HEK293T (cell line): ENCODE results near the gene THRB.

Experiments used
- BHLHE40 ChIP-seq: fragments of 450-650 bp; IDR thresholded peaks from 2 replicates; pipeline ENCODE4 v1.6.1; 2016; ENCODE audit warnings: mild to moderate bottlenecking, moderate library complexity, borderline replicate concordance
- NFRKB ChIP-seq: fragments of 450-650 bp; IDR thresholded peaks from 2 replicates; pipeline ENCODE4 v1.6.1; 2016; ENCODE audit warnings: mild to moderate bottlenecking, moderate library complexity
- TF ChIP-seq, protein P1 (sequence below): fragments of 450-650 bp; IDR thresholded peaks from 2 replicates; pipeline ENCODE4 v1.6.1; 2016

DNA sequence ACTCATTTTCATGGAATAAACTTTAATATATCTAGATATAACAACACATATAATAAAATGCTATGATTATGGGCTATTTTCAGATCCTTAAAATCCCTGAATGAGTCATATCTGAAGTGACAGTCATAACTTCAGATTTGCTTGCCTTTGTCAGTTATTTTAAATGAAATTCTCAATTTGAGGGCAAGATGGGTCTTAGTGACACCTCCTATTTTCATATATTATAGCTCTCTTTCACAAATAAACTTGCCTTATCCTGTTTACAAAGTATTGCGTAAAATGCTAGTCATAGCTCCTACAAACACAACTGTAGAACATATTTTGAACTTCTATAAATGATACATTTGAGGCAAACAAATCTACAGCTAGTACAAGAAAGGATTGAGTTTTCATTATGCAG lies 6.2 kb upstream of the THRB start:
- TF ChIP-seq NFRKB: no peak
- TF ChIP-seq, protein P1, sequence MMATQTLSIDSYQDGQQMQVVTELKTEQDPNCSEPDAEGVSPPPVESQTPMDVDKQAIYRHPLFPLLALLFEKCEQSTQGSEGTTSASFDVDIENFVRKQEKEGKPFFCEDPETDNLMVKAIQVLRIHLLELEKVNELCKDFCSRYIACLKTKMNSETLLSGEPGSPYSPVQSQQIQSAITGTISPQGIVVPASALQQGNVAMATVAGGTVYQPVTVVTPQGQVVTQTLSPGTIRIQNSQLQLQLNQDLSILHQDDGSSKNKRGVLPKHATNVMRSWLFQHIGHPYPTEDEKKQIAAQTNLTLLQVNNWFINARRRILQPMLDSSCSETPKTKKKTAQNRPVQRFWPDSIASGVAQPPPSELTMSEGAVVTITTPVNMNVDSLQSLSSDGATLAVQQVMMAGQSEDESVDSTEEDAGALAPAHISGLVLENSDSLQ: no peak
- TF ChIP-seq BHLHE40: no peak
